Parathyroid adenoma (tissue), 2 donors: ENCODE results near the gene CMBL.

ENCODE experiments used
- H2AFZ ChIP-seq: fragments of 300-600 bp; sonication (generic); one replicate; pipeline ENCODE4 v1.7.0; 2017; ENCODE audit warnings: antibody characterized with exemption, mild to moderate bottlenecking
- H3K27ac ChIP-seq: fragments of 300-600 bp; sonication (generic); one replicate; pipeline ENCODE4 v1.7.0; 2017
- H3K27me3 ChIP-seq: fragments of 300-600 bp; sonication (generic); one replicate; pipeline ENCODE4 v1.7.0; 2017; ENCODE audit warnings: low read length; ENCODE audit not compliant: control insufficient read depth, insufficient read depth
- H3K36me3 ChIP-seq: fragments of 300-600 bp; sonication (generic); one replicate; pipeline ENCODE4 v1.7.0; 2017; ENCODE audit warnings: low read length; ENCODE audit not compliant: control insufficient read depth, insufficient read depth
- H3K4me1 ChIP-seq: fragments of 300-600 bp; sonication (generic); one replicate; pipeline ENCODE4 v1.7.0; 2017; ENCODE audit warnings: control low read depth
- H3K4me2 ChIP-seq: fragments of 300-600 bp; sonication (generic); one replicate; pipeline ENCODE4 v1.7.0; 2017; ENCODE audit warnings: low read length
- H3K4me3 ChIP-seq: fragments of 300-600 bp; sonication (generic); one replicate; pipeline ENCODE4 v1.7.0; 2017; ENCODE audit warnings: low read depth, low read length
- H3K79me2 ChIP-seq: fragments of 300-600 bp; sonication (generic); one replicate; pipeline ENCODE4 v1.7.0; 2017; ENCODE audit warnings: control low read depth
- H3K9ac ChIP-seq: fragments of 300-600 bp; sonication (generic); one replicate; pipeline ENCODE4 v1.7.0; 2017; ENCODE audit warnings: mild to moderate bottlenecking
- H3K9me3 ChIP-seq: fragments of 300-600 bp; sonication (generic); one replicate; pipeline ENCODE4 v1.7.0; 2017; ENCODE audit warnings: low read length; ENCODE audit not compliant: control insufficient read depth
- TF ChIP-seq, protein P1 (sequence below): fragments of 300-600 bp; sonication (generic); IDR thresholded peaks from one replicate; pipeline ENCODE4 v1.7.0; 2017; ENCODE audit warnings: antibody characterized with exemption, mild to moderate bottlenecking
- donor health status: primary hyperparathyroidism.

Gene CMBL

GRCh38 chr5:10295619-10296326 is 11.9 kb downstream of the CMBL start:
- no peak overlapping the region for H3K9ac ChIP-seq
- H3K4me3 ChIP-seq = no peak overlapping the region
- H3K27ac ChIP-seq = no peak overlapping the region
- no peaks in the 10 kb centered on the region for H3K79me2 ChIP-seq
- H3K4me1 ChIP-seq = peaks cover 6% of the 10 kb centered on the region
- TF ChIP-seq, protein P1, sequence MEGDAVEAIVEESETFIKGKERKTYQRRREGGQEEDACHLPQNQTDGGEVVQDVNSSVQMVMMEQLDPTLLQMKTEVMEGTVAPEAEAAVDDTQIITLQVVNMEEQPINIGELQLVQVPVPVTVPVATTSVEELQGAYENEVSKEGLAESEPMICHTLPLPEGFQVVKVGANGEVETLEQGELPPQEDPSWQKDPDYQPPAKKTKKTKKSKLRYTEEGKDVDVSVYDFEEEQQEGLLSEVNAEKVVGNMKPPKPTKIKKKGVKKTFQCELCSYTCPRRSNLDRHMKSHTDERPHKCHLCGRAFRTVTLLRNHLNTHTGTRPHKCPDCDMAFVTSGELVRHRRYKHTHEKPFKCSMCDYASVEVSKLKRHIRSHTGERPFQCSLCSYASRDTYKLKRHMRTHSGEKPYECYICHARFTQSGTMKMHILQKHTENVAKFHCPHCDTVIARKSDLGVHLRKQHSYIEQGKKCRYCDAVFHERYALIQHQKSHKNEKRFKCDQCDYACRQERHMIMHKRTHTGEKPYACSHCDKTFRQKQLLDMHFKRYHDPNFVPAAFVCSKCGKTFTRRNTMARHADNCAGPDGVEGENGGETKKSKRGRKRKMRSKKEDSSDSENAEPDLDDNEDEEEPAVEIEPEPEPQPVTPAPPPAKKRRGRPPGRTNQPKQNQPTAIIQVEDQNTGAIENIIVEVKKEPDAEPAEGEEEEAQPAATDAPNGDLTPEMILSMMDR = no peak
- H3K9me3 ChIP-seq = no peaks in the 10 kb centered on the region
- no peak overlapping the region for H3K4me2 ChIP-seq
- no peaks in the 10 kb centered on the region for H3K36me3 ChIP-seq
- H3K27me3 ChIP-seq = no peaks in the 10 kb centered on the region
- H2AFZ ChIP-seq = no peak overlapping the region

DNA sequence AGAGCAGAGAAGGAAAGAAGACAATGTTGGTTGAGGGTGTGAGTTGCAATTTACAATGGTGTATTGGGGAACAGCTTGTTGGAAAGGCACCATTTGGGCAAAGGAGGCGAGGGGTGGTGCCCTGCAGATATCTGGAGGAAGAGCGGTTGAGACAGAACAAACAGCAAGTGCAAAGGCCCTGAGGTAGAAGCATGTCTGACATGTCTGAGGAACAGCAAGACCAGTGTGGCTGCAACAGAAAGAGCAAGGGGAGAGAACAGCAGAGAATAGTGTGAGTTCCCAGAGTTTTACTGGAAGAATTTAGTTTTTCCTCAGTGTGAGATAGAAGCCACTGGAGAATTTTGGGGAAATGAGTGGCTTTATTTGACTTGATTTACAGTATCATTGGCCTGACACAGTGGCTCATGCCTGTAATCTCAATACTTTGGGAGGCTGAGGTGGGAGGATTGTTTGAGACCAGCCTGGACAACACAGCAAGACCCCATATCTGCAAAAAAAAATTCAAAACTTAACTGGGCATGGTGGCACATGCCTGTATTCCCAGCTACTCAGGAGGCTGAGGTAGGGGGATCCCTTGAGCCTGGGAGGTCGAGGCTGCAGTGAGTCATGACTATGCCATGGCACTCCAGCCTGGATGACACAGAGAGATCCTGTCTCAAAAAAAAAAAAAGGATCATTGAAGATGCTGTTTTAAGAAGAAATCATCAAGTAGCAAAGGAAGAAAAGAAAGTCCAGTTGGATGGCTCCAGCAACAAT is 13.6 kb downstream of the CMBL start:
- Histone ChIP-seq H3K27me3 (no peaks in the 10 kb centered on the region), H3K4me2 (no peak overlapping the region), H3K9ac (no peak overlapping the region), H3K4me3 (no peak overlapping the region), H3K9me3 (no peaks in the 10 kb centered on the region), H3K27ac (no peak overlapping the region), H2AFZ (no peak overlapping the region), H3K36me3 (no peaks in the 10 kb centered on the region), H3K79me2 (no peaks in the 10 kb centered on the region), H3K4me1 (peaks cover 21% of the 10 kb centered on the region)
- TF ChIP-seq, protein P1 = no peak

- no peak overlapping the region for H3K9ac ChIP-seq
- H3K4me3 ChIP-seq = no peak overlapping the region
- no peaks in the 10 kb centered on the region for H3K36me3 ChIP-seq
- no peak overlapping the region for H3K4me2 ChIP-seq
- no peaks in the 10 kb centered on the region for H3K9me3 ChIP-seq
- TF ChIP-seq, protein P1 = no peak
- no peak overlapping the region for H3K27ac ChIP-seq
- H3K79me2 ChIP-seq = no peaks in the 10 kb centered on the region
- H3K27me3 ChIP-seq = no peaks in the 10 kb centered on the region
- H2AFZ ChIP-seq = no peak overlapping the region
- H3K4me1 ChIP-seq = peaks cover 29% of the 10 kb centered on the region
These were observed 15.9 kb downstream of the CMBL start for GRCh38 chr5:10291692-10292339.

DNA sequence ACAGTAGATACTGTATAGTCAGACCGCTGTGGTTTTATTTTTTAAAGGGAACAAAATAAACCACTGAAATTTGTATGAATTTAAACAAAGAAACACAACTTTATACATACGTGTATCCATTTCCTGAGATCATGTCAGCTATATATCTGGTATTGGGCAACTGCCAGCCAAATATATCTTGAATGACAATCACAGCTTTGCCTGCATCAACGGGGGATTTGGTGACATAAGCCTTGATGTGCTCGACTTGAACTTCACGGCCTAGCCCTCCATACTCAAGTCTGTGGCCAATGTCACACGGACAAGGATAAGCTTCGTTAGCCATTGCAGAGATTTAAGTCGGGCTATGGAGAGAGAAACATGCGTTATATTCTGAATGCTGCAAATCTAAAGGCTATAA is 17.3 kb downstream of the CMBL start:
- TF ChIP-seq, protein P1 = no peak
- Histone ChIP-seq H3K27ac (no peak overlapping the region), H3K4me3 (no peak overlapping the region), H3K79me2 (no peaks in the 10 kb centered on the region), H3K36me3 (no peaks in the 10 kb centered on the region), H3K9me3 (no peaks in the 10 kb centered on the region), H3K4me2 (no peak overlapping the region), H2AFZ (no peak overlapping the region), H3K4me1 (peaks cover 29% of the 10 kb centered on the region), H3K27me3 (no peaks in the 10 kb centered on the region), H3K9ac (no peak overlapping the region)
